ENCODE data around the gene OR2Y1.

GRCh38 chr5:180720486-180720885 is 19.4 kb downstream of the OR2Y1 start:
- TF ChIP-seq, protein P1, sequence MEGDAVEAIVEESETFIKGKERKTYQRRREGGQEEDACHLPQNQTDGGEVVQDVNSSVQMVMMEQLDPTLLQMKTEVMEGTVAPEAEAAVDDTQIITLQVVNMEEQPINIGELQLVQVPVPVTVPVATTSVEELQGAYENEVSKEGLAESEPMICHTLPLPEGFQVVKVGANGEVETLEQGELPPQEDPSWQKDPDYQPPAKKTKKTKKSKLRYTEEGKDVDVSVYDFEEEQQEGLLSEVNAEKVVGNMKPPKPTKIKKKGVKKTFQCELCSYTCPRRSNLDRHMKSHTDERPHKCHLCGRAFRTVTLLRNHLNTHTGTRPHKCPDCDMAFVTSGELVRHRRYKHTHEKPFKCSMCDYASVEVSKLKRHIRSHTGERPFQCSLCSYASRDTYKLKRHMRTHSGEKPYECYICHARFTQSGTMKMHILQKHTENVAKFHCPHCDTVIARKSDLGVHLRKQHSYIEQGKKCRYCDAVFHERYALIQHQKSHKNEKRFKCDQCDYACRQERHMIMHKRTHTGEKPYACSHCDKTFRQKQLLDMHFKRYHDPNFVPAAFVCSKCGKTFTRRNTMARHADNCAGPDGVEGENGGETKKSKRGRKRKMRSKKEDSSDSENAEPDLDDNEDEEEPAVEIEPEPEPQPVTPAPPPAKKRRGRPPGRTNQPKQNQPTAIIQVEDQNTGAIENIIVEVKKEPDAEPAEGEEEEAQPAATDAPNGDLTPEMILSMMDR (IDR thresholded peaks at IDR 0.05 in 4 of 5, conservative IDR thresholded peaks at IDR 0.05 in 1 of 5), result no peak
- TF ChIP-seq POLR2A (IDR thresholded peaks at IDR 0.05), result no peak
